Sigmoid colon (tissue), 7 donors: Measurements from ENCODE around the gene NKD2. TPM values are rescaled to one million over a fixed set of nuclear protein-coding genes. Genes with fewer than 3 reads are reported as not detected.
A peak's percentile ranks its signal among the peaks of the same experiment; 100 is the strongest.

Experiments used
- DNase-seq: peaks from one replicate; pipeline ENCODE4 v3.0.0-alpha.2; 2019
- H3K27ac ChIP-seq, 4 donors: fragments of 200-600 bp; sonication (generic); one replicate each; pipeline ENCODE4 v1.5.1; 2016 to 2019; ENCODE audit warnings: mild to moderate bottlenecking in 1 of 4
- H3K27me3 ChIP-seq, 3 donors: fragments of 200-600 bp; sonication (generic); one replicate each; pipeline ENCODE4 v1.5.1; 2019; ENCODE audit warnings: mild to moderate bottlenecking in 1 of 3
- H3K36me3 ChIP-seq, 4 donors: fragments of 200-600 bp; sonication (generic); one replicate each; pipeline ENCODE4 v1.5.1; 2016 to 2019
- H3K4me1 ChIP-seq, 4 donors: fragments of 200-600 bp; sonication (generic); one replicate each; pipeline ENCODE4 v1.5.1; 2017 to 2019
- H3K4me3 ChIP-seq, 4 donors: fragments of 200-600 bp; sonication (generic); one replicate each; pipeline ENCODE4 v1.5.1; 2017 to 2019; ENCODE audit warnings: mild to moderate bottlenecking in 2 of 4, moderate library complexity in 1 of 4
- H3K9me3 ChIP-seq, 4 donors: fragments of 200-600 bp in 3 of 4; sonication (generic) in 3 of 4; one replicate each; pipeline versions ENCODE4 v1.5.1 to v1.6.1; 2013 to 2019
- CTCF ChIP-seq, 4 experiments: fragments of 450-650 bp in 3 of 4; fragments of 200-600 bp in 1 of 4; IDR thresholded peaks; one replicate each; pipeline ENCODE4 v1.5.1; 2016 to 2019; ENCODE audit warnings: antibody characterized with exemption in 4 of 4, mild to moderate bottlenecking in 3 of 4, moderate library complexity in 2 of 4
- EP300 ChIP-seq, 4 donors: sonication (generic); formaldehyde crosslinking; IDR thresholded peaks; one replicate each; pipeline ENCODE4 v1.6.1; 2017; ENCODE audit warnings: antibody characterized with exemption in 4 of 4
- POLR2A ChIP-seq, 2 donors: fragments of 450-650 bp; IDR thresholded peaks; one replicate each; pipeline ENCODE4 v1.6.1; 2016; ENCODE audit warnings: antibody characterized with exemption in 2 of 2, mild to moderate bottlenecking in 2 of 2, moderate library complexity in 2 of 2
- POLR2AphosphoS5 ChIP-seq, 4 donors: sonication (generic); formaldehyde crosslinking; IDR thresholded peaks; one replicate each; pipeline ENCODE4 v1.6.1; 2017; ENCODE audit warnings: antibody characterized with exemption in 4 of 4
- WGBS, 2 donors: extraction: QIAGEN DNeasy Blood & Tissue Kit; methylation state at CpG; one replicate each; pipeline ENCODE4 v1.1.7; 2013; 5-methylcytosine and 5-hydroxymethylcytosine counted together
- intact Hi-C: fragments of 100-400 bp; cut with DNase I; formaldehyde crosslinking; loops from one replicate; pipeline ENCODE4 v1.15.1; 2023
- polyA plus RNA-seq, 3 donors: library from polyadenylated mRNA; stranded (reverse); fragments of 200-250 nt; gene quantifications; one replicate each; pipeline ENCODE4 v1.2.3, GENCODE V29; 2013
- total RNA-seq, 4 donors: library from RNA; depleted of rRNA; stranded (reverse); fragments of >200 nt; gene quantifications; one replicate each; pipeline ENCODE4 v1.1.0, GENCODE V29; 2016
- donor health status: healthy with polysubstance abuse.
- donor health status: Bipolar disorder and iron deficiency.
- donor health status: healthy.

The NKD2 gene
- total and polyA plus RNA-seq, 7 donors, result 0.60 to 4.4 (median 1.8) TPM

GRCh38 chr5:963310-963672 lies 45.3 kb upstream of the NKD2 start:
- Histone ChIP-seq H3K36me3 (no peaks in the 10 kb centered on the region), H3K4me3 (no peak overlapping the region), H3K4me1 (peaks cover 0 to 8% (median 4%) of the 10 kb centered on the region in 4 donors), H3K27me3 (no peaks in the 10 kb centered on the region), H3K27ac (peak overlapping the region in 1 of 4 donors; percentile 26), H3K9me3 (no peaks in the 10 kb centered on the region)
- no peak for TF ChIP-seq CTCF (IDR thresholded peaks at IDR 0.05)
- TF ChIP-seq EP300 (IDR thresholded peaks at IDR 0.05), result no peak
- no peak for TF ChIP-seq POLR2A (IDR thresholded peaks at IDR 0.05)
- no peak for TF ChIP-seq POLR2AphosphoS5 (IDR thresholded peaks at IDR 0.05)
- WGBS, 2 donors, result 77 to 86% methylated on average over 10 of the region's 10 CpGs
- intact Hi-C loops, result no loop called here
- no peak for DNase-seq

GRCh38 chr5:963673-964531 lies 44.7 kb upstream of the NKD2 start:
- no peaks in the 10 kb centered on the region for H3K27me3 ChIP-seq
- 57 to 72% methylated on average over 31 of the region's 31 CpGs for WGBS, 2 donors

GRCh38 chr5:964821-965220 lies 43.8 kb upstream of the NKD2 start:
- no peaks in the 10 kb centered on the region for H3K27me3 ChIP-seq
- no peaks in the 10 kb centered on the region for H3K36me3 ChIP-seq
- TF ChIP-seq POLR2A (IDR thresholded peaks at IDR 0.05) (no peak), POLR2AphosphoS5 (IDR thresholded peaks at IDR 0.05) (no peak), EP300 (IDR thresholded peaks at IDR 0.05) (no peak), CTCF (IDR thresholded peaks at IDR 0.05) (no peak)
- peaks cover 0 to 8% (median 4%) of the 10 kb centered on the region in 4 donors for H3K4me1 ChIP-seq
- H3K4me3 ChIP-seq, result no peak overlapping the region
- no peaks in the 10 kb centered on the region for H3K9me3 ChIP-seq
- intact Hi-C loops, result no loop called here
- DNase-seq, result no peak
- H3K27ac ChIP-seq, result peak overlapping the region in 2 of 4 donors; percentile 4 to 25
- WGBS, 2 donors, result 80 to 83% methylated on average over 10 of the region's 10 CpGs

More at GRCh38 chr5:963673-964531, 44.7 kb upstream of the NKD2 start:
- no peak for TF ChIP-seq CTCF (IDR thresholded peaks at IDR 0.05)
- TF ChIP-seq EP300 (IDR thresholded peaks at IDR 0.05), result no peak
- TF ChIP-seq POLR2AphosphoS5 (IDR thresholded peaks at IDR 0.05), result no peak
- TF ChIP-seq POLR2A (IDR thresholded peaks at IDR 0.05), result no peak
- intact Hi-C loops, result no loop called here
- Histone ChIP-seq H3K4me3 (no peak overlapping the region), H3K4me1 (peaks cover 0 to 8% (median 4%) of the 10 kb centered on the region in 4 donors), H3K36me3 (no peaks in the 10 kb centered on the region), H3K27ac (peak overlapping the region in 3 of 4 donors; percentile 4 to 31 (median 26)), H3K9me3 (no peaks in the 10 kb centered on the region)
- DNase-seq, result no peak

GRCh38 chr5:965604-966344 lies 42.8 kb upstream of the NKD2 start:
- peaks cover 0 to 5% (median 2%) of the 10 kb centered on the region in 4 donors for H3K4me1 ChIP-seq
- no peaks in the 10 kb centered on the region for H3K27me3 ChIP-seq
- H3K9me3 ChIP-seq, result no peaks in the 10 kb centered on the region
- intact Hi-C loops, result no loop called here
- H3K36me3 ChIP-seq, result no peaks in the 10 kb centered on the region
- DNase-seq, result no peak
- no peak for TF ChIP-seq CTCF (IDR thresholded peaks at IDR 0.05)
- TF ChIP-seq EP300 (IDR thresholded peaks at IDR 0.05), result no peak
- no peak overlapping the region for H3K4me3 ChIP-seq
- 74 to 83% methylated on average over 32 of the region's 32 CpGs for WGBS, 2 donors
- H3K27ac ChIP-seq, result no peak overlapping the region
